ENCODE data around the gene ZNF48.

- TF ChIP-seq SMC3 (conservative IDR thresholded peaks at IDR 0.05; ENCODE audit: poor library complexity) (no peak), REST (IDR thresholded peaks at IDR 0.05; ENCODE audit: borderline replicate concordance) (no peak), EP300 (conservative IDR thresholded peaks at IDR 0.05; ENCODE audit: poor library complexity, severe bottlenecking) (no peak), RAD21 (conservative IDR thresholded peaks at IDR 0.05) (no peak), MXI1 (conservative IDR thresholded peaks at IDR 0.05; ENCODE audit: poor library complexity, severe bottlenecking) (no peak)
Observed at GRCh38 chr16:30346286-30346685, 48.9 kb upstream of the ZNF48 start.
